ENCODE measurements around the gene COL9A3. TPM values are rescaled to one million over a fixed set of nuclear protein-coding genes. Genes with fewer than 3 reads are reported as not detected.
A peak's percentile ranks its signal among the peaks of the same experiment; 100 is the strongest.
"Not testable (repeated sequence)": the region's sequence is repeated elsewhere in the genome, so short reads cannot be mapped to it uniquely, and the experiment has no call there.

COL9A3 gene
- total and polyA plus RNA-seq, 4 donors, result 0.13 to 6.5 (median 1.1) TPM

DNA sequence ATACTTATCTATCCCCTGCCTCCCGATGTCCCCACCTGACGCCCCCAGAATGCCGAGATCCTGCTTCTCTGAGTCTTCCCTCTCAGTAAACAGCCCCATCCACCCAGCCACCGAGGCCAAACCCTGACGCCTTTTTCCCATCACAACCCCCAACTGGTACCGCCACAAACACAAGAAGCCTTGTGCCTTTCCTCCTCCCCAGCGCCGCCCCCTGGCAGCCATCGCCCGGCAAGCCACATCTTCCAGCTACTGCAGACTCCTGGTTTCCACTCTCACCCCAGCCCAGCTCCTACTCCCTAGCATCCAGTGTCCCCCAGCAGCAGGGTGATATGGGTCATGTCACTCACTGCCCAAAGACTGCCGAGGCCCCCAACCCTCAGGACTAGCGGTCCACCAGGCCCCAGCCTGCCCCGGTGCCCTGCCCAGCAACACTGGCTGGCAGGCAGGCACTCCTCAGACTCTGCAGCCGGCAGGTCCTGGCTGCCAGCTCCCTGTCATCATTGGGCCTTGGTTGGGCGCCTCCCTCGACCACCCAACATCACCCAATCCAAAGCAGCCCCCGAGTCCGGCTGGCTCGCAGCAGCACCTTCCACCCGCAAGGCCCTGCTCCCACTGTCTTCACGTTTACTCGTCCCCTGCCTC lies 33.6 kb downstream of the COL9A3 start:
- H3K9me3 ChIP-seq (ENCODE audit: control insufficient read depth, low read length), result no peaks in the 10 kb centered on the region
- H3K4me1 ChIP-seq (ENCODE audit: control insufficient read depth in 1 of 2, insufficient read depth in 2 of 2, low read length in 2 of 2), result no peaks in the 10 kb centered on the region
- intact Hi-C loops (cut with DNase I), result no loop called here
- no peak for ATAC-seq (ENCODE audit: low FRiP score)
- DNase-seq, result peak in 1 of 2 donors; percentile 65
- no peaks in the 10 kb centered on the region for H3K36me3 ChIP-seq (ENCODE audit: control insufficient read depth in 1 of 2, insufficient read depth in 2 of 2, low read length in 1 of 2)
- WGBS, 2 donors, result 89 to 90% methylated on average over 22 of the region's 22 CpGs
- no peak overlapping the region for H3K27ac ChIP-seq (ENCODE audit: low read depth in 1 of 2, low read length in 2 of 2)
- H3K27me3 ChIP-seq (ENCODE audit: control insufficient read depth in 1 of 2, insufficient read depth in 2 of 2, low read length in 1 of 2), result no peaks in the 10 kb centered on the region
- H3K4me3 ChIP-seq (ENCODE audit: low read length in 2 of 2), result no peak overlapping the region

DNA sequence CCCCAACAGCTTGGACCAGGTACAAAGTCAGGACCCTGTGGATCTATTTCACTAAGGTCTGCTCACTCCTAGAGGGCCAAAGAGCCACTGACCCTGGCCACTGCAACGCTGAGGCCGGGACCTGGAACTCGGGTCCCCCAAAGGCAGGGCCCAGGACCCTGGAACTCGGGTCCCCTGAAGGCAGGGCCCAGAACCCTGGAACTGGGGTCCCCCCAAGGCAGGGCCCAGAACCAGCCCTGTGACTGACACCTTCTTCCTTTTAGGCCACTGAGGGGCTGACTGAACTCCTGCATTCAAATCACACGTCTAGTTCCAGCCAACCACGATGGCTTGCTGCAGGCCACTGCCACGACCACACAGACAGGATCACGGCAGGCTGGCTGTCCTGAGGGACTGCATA lies 35.3 kb downstream of the COL9A3 start:
- ATAC-seq (ENCODE audit: low FRiP score), result no peak
- WGBS, 2 donors, result 91% methylated on average over 8 of the region's 8 CpGs

GRCh38 chr20:62852841-62853240 lies 36.0 kb downstream of the COL9A3 start:
- no peak for ATAC-seq (ENCODE audit: low FRiP score)
- Histone ChIP-seq H3K36me3 (ENCODE audit: control insufficient read depth in 1 of 2, insufficient read depth in 2 of 2, low read length in 1 of 2) (peaks cover 0 to 2% of the 10 kb centered on the region in 2 donors), H3K9me3 (ENCODE audit: control insufficient read depth, low read length) (no peaks in the 10 kb centered on the region), H3K27me3 (ENCODE audit: control insufficient read depth in 1 of 2, insufficient read depth in 2 of 2, low read length in 1 of 2) (no peaks in the 10 kb centered on the region), H3K27ac (ENCODE audit: low read depth in 1 of 2, low read length in 2 of 2) (no peak overlapping the region), H3K4me3 (ENCODE audit: low read length in 2 of 2) (no peak overlapping the region), H3K4me1 (ENCODE audit: control insufficient read depth in 1 of 2, insufficient read depth in 2 of 2, low read length in 2 of 2) (no peaks in the 10 kb centered on the region)
- peak in 1 of 2 donors; percentile 20 for DNase-seq
- 91 to 95% methylated on average over 12 of the region's 12 CpGs for WGBS, 2 donors
- intact Hi-C loops (cut with DNase I), result no loop called here

More for the DNA sequence above, 35.3 kb downstream of the COL9A3 start:
- Histone ChIP-seq H3K27me3 (ENCODE audit: control insufficient read depth in 1 of 2, insufficient read depth in 2 of 2, low read length in 1 of 2) (no peaks in the 10 kb centered on the region), H3K36me3 (ENCODE audit: control insufficient read depth in 1 of 2, insufficient read depth in 2 of 2, low read length in 1 of 2) (peaks cover 0 to 2% of the 10 kb centered on the region in 2 donors), H3K4me3 (ENCODE audit: low read length in 2 of 2) (no peak overlapping the region), H3K9me3 (ENCODE audit: control insufficient read depth, low read length) (no peaks in the 10 kb centered on the region), H3K4me1 (ENCODE audit: control insufficient read depth in 1 of 2, insufficient read depth in 2 of 2, low read length in 2 of 2) (no peaks in the 10 kb centered on the region), H3K27ac (ENCODE audit: low read depth in 1 of 2, low read length in 2 of 2) (no peak overlapping the region)
- peak in 1 of 2 donors; percentile 53 for DNase-seq
- intact Hi-C loops (cut with DNase I), result no loop called here

DNA sequence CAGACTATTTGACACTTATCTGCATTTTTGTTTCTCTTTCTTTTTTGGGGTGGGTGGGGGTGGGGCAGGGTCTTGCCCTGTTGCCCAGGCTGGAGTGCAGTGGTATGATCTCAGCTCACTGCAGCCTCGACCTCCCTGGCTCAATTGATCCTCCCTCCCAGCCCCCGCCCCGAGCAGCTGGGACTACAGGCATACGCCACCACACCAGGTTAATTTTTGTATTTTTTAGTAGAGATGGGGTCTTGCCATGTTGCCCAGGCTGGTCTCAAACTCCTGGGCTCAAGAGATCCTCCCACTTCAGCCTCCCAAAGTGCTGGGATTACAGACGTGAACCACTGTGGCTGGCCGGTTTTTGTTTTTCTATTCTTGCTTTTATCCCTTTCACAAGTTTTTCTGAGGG lies 36.5 kb downstream of the COL9A3 start:
- H3K27ac ChIP-seq (ENCODE audit: low read depth in 1 of 2, low read length in 2 of 2); H3K9me3 ChIP-seq (ENCODE audit: control insufficient read depth, low read length); H3K36me3 ChIP-seq (ENCODE audit: control insufficient read depth in 1 of 2, insufficient read depth in 2 of 2, low read length in 1 of 2); intact Hi-C loops (cut with DNase I); H3K27me3 ChIP-seq (ENCODE audit: control insufficient read depth in 1 of 2, insufficient read depth in 2 of 2, low read length in 1 of 2); ATAC-seq (ENCODE audit: low FRiP score); H3K4me1 ChIP-seq (ENCODE audit: control insufficient read depth in 1 of 2, insufficient read depth in 2 of 2, low read length in 2 of 2); H3K4me3 ChIP-seq (ENCODE audit: low read length in 2 of 2): not testable (repeated sequence)
- WGBS, 2 donors, result 87 to 91% methylated on average over 6 of the region's 6 CpGs
- peak in 1 of 2 donors; percentile 39 for DNase-seq

DNA sequence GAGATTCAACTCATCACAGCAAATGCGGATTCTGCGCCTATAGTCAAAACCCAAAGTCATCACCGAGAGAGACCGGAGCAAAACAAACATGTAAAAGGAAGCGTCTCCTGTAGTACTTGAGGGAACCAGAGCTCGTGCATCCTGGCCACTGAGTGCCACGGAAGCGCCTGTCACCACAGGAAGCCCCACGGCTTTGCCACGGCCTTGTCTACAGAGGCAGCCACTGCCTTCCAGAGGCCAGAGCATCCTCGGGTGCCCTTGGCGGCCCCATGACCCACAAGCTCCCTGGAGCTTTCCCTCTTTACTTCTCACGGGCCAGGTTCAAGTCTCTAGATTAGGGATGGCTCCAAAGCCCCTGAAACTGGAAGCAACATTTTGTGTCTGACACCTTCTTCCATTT lies 37.3 kb downstream of the COL9A3 start:
- Histone ChIP-seq H3K4me1 (ENCODE audit: control insufficient read depth in 1 of 2, insufficient read depth in 2 of 2, low read length in 2 of 2) (no peaks in the 10 kb centered on the region), H3K4me3 (ENCODE audit: low read length in 2 of 2) (no peak overlapping the region), H3K27ac (ENCODE audit: low read depth in 1 of 2, low read length in 2 of 2) (no peak overlapping the region), H3K27me3 (ENCODE audit: control insufficient read depth in 1 of 2, insufficient read depth in 2 of 2, low read length in 1 of 2) (no peaks in the 10 kb centered on the region), H3K9me3 (ENCODE audit: control insufficient read depth, low read length) (no peaks in the 10 kb centered on the region), H3K36me3 (ENCODE audit: control insufficient read depth in 1 of 2, insufficient read depth in 2 of 2, low read length in 1 of 2) (peaks cover 0 to 2% of the 10 kb centered on the region in 2 donors)
- DNase-seq, result peak in 1 of 2 donors; percentile 50
- WGBS, 2 donors, result 96 to 97% methylated on average over 13 of the region's 13 CpGs
- no peak for ATAC-seq (ENCODE audit: low FRiP score)
- intact Hi-C loops (cut with DNase I), result no loop called here

GRCh38 chr20:62855120-62855519 lies 38.3 kb downstream of the COL9A3 start:
- no peak for ATAC-seq (ENCODE audit: low FRiP score)
- intact Hi-C loops (cut with DNase I), result no loop called here
- Histone ChIP-seq H3K9me3 (ENCODE audit: control insufficient read depth, low read length) (no peaks in the 10 kb centered on the region), H3K27me3 (ENCODE audit: control insufficient read depth in 1 of 2, insufficient read depth in 2 of 2, low read length in 1 of 2) (no peaks in the 10 kb centered on the region), H3K27ac (ENCODE audit: low read depth in 1 of 2, low read length in 2 of 2) (no peak overlapping the region), H3K36me3 (ENCODE audit: control insufficient read depth in 1 of 2, insufficient read depth in 2 of 2, low read length in 1 of 2) (peaks cover 0 to 2% of the 10 kb centered on the region in 2 donors), H3K4me3 (ENCODE audit: low read length in 2 of 2) (no peak overlapping the region), H3K4me1 (ENCODE audit: control insufficient read depth in 1 of 2, insufficient read depth in 2 of 2, low read length in 2 of 2) (no peaks in the 10 kb centered on the region)
- peak in 1 of 2 donors; percentile 23 for DNase-seq
- WGBS, 2 donors, result 89 to 99% methylated on average over 5 of the region's 5 CpGs

DNA sequence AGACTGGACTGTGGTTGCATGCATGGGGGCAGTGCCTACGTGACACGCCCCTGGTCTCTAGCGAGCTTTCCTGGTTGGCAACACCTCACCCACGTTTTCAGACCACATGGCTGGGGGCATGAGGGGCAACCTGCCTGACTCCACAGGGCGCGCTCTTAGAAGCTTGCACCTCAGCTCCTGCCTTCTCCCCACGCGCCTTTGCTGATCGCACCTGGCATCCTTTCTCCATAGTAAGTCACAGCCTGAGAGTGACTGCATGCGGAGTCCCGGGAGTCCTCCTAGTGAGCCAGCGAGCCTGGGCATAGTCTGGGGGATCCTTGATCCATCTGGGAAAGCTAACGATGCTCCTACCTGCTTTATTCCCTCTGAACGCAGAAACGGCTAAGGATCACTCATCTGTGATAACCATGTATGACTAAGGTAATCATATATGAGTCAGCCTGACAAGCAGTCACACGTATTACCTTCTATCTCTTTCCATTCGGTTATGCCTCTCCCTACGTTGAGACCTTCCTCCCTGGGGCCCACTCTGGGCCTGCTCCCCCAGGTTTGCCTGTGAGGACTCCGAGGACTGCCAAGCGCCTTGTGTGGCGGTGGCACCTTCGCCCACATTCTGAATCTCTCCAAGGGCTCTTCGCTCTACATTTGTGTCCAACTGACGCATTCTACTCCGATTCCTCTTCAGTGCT lies 40.2 kb downstream of the COL9A3 start:
- intact Hi-C loops (cut with DNase I), result no loop called here
- WGBS, 2 donors, result 97 to 98% methylated on average over 25 of the region's 25 CpGs

DNA sequence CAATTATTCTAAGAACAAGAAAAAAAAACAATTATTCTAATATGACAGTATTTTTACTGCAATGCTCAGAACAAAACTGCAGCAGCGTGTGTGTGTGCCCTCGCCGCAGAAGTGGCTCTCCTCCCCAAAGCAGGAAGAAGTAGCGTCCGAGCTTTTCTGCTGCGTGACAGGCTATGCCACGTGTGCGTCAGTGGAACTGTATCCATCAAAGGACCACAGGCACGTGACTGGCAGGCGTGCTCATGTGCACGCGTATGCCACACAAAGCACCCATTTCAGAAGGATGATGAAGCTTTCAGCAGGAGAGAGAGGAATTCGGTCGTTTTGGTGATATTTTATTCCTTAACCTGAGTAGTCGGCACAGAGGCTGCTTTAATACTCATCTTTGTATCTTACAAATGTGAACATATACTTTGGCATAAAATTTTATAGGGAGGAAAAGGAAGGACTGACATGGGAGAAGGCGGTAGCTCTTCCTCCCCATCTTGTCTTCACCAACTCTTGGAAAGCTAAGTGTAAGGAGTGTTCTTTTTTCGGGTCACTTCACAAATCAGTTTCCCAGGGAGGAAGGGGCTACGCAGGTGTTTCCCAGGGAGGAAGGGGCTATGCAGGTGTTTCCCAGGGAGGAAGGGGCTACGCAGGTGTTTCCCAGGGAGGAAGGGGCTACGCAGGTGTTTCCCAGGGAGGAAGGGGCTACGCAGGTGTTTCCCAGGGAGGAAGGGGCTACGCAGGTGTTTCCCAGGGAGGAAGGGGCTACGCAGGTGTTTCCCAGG lies 41.4 kb downstream of the COL9A3 start:
- Histone ChIP-seq H3K27ac (ENCODE audit: low read depth in 1 of 2, low read length in 2 of 2) (no peak overlapping the region), H3K36me3 (ENCODE audit: control insufficient read depth in 1 of 2, insufficient read depth in 2 of 2, low read length in 1 of 2) (peaks cover 0 to 2% of the 10 kb centered on the region in 2 donors), H3K27me3 (ENCODE audit: control insufficient read depth in 1 of 2, insufficient read depth in 2 of 2, low read length in 1 of 2) (no peaks in the 10 kb centered on the region), H3K9me3 (ENCODE audit: control insufficient read depth, low read length) (no peaks in the 10 kb centered on the region), H3K4me3 (ENCODE audit: low read length in 2 of 2) (no peak overlapping the region), H3K4me1 (ENCODE audit: control insufficient read depth in 1 of 2, insufficient read depth in 2 of 2, low read length in 2 of 2) (no peaks in the 10 kb centered on the region)
- intact Hi-C loops (cut with DNase I), result no loop called here
- 91 to 95% methylated on average over 19 to 20 of the region's 23 CpGs for WGBS, 2 donors
- ATAC-seq (ENCODE audit: low FRiP score) (no peak), DNase-seq (peak in 1 of 2 donors; percentile 47)

More for the DNA sequence above, 40.2 kb downstream of the COL9A3 start:
- H3K27ac ChIP-seq (ENCODE audit: low read depth in 1 of 2, low read length in 2 of 2), result no peak overlapping the region
- no peaks in the 10 kb centered on the region for H3K27me3 ChIP-seq (ENCODE audit: control insufficient read depth in 1 of 2, insufficient read depth in 2 of 2, low read length in 1 of 2)
- peak in 1 of 2 donors; percentile 66 for DNase-seq
- H3K4me3 ChIP-seq (ENCODE audit: low read length in 2 of 2), result no peak overlapping the region
- no peaks in the 10 kb centered on the region for H3K4me1 ChIP-seq (ENCODE audit: control insufficient read depth in 1 of 2, insufficient read depth in 2 of 2, low read length in 2 of 2)
- H3K36me3 ChIP-seq (ENCODE audit: control insufficient read depth in 1 of 2, insufficient read depth in 2 of 2, low read length in 1 of 2), result peaks cover 0 to 2% of the 10 kb centered on the region in 2 donors
- no peaks in the 10 kb centered on the region for H3K9me3 ChIP-seq (ENCODE audit: control insufficient read depth, low read length)
- ATAC-seq (ENCODE audit: low FRiP score), result no peak

Measured in aorta (tissue), 5 donors.